GM12878 (cell line): ENCODE data around the gene GINS2.

ENCODE experiments used
- CHD4 ChIP-seq: fragments of 200-600 bp; sonication (generic); IDR thresholded peaks from 2 replicates; pipeline ENCODE4 v1.6.1; 2016; ENCODE audit warnings: mild to moderate bottlenecking
- EZH2 ChIP-seq: IDR thresholded peaks from 2 replicates; pipeline ENCODE4 v1.6.1; 2012; ENCODE audit warnings: low read depth, mild to moderate bottlenecking, control low read depth, inconsistent platforms, low read length, borderline replicate concordance; ENCODE audit not compliant: control insufficient read depth
- JUND ChIP-seq: IDR thresholded peaks from 2 replicates; pipeline ENCODE4 v1.6.1; 2012; ENCODE audit warnings: low read depth, mild to moderate bottlenecking, low read length, improper control_type of control experiment, moderate library complexity
- POLR2A ChIP-seq: IDR thresholded peaks from 2 replicates; pipeline ENCODE4 v1.6.1; 2011; ENCODE audit warnings: low read depth, mild to moderate bottlenecking, low read length
- POLR2AphosphoS5 ChIP-seq: IDR thresholded peaks from 2 replicates; pipeline ENCODE4 v1.6.1; 2011; ENCODE audit warnings: mild to moderate bottlenecking, low read length, inconsistent platforms
- SIN3A ChIP-seq: IDR thresholded peaks from 2 replicates; pipeline ENCODE4 v1.6.1; 2012; ENCODE audit warnings: low read depth, low read length, improper control_type of control experiment
- SP1 ChIP-seq: IDR thresholded peaks from one replicate; pipeline ENCODE4 v1.6.1; 2011; ENCODE audit warnings: low read depth, low read length
- SREBF1 ChIP-seq: IDR thresholded peaks from 2 replicates; pipeline ENCODE4 v1.6.1; 2012; ENCODE audit warnings: mild to moderate bottlenecking, low read length
- ZBTB33 ChIP-seq: fragments of 450-650 bp; IDR thresholded peaks from 2 replicates; pipeline ENCODE4 v1.6.1; 2017; ENCODE audit warnings: mild to moderate bottlenecking
- ZNF622 ChIP-seq: fragments of 450-650 bp; IDR thresholded peaks from 2 replicates; pipeline ENCODE4 v1.6.1; 2017; ENCODE audit warnings: mild to moderate bottlenecking, inconsistent platforms
- TF ChIP-seq, protein P1 (sequence below): IDR thresholded peaks from 2 replicates; pipeline ENCODE4 v1.6.1; 2011; ENCODE audit warnings: low read depth, mild to moderate bottlenecking, low read length, moderate library complexity, borderline replicate concordance; ENCODE audit errors: extremely low read depth
- TF ChIP-seq, protein P2 (sequence below), 3 experiments: IDR thresholded peaks in 2 of 3; conservative IDR thresholded peaks in 1 of 3; 2 replicates each; pipeline ENCODE4 v1.5.1; 2011; ENCODE audit warnings: low read depth in 3 of 3, low read length in 3 of 3, mild to moderate bottlenecking in 3 of 3, control low read depth in 2 of 3, moderate library complexity in 2 of 3, inconsistent platforms in 1 of 3, mixed read lengths in 1 of 3; ENCODE audit not compliant: control insufficient read depth in 2 of 3, insufficient read depth in 1 of 3; ENCODE audit errors: extremely low read depth in 1 of 3

GRCh38 chr16:85698459-85698891 is 9.7 kb upstream of the GINS2 start:
- TF ChIP-seq, protein P1, sequence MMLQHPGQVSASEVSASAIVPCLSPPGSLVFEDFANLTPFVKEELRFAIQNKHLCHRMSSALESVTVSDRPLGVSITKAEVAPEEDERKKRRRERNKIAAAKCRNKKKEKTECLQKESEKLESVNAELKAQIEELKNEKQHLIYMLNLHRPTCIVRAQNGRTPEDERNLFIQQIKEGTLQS, result no peak
- TF ChIP-seq, protein P2, sequence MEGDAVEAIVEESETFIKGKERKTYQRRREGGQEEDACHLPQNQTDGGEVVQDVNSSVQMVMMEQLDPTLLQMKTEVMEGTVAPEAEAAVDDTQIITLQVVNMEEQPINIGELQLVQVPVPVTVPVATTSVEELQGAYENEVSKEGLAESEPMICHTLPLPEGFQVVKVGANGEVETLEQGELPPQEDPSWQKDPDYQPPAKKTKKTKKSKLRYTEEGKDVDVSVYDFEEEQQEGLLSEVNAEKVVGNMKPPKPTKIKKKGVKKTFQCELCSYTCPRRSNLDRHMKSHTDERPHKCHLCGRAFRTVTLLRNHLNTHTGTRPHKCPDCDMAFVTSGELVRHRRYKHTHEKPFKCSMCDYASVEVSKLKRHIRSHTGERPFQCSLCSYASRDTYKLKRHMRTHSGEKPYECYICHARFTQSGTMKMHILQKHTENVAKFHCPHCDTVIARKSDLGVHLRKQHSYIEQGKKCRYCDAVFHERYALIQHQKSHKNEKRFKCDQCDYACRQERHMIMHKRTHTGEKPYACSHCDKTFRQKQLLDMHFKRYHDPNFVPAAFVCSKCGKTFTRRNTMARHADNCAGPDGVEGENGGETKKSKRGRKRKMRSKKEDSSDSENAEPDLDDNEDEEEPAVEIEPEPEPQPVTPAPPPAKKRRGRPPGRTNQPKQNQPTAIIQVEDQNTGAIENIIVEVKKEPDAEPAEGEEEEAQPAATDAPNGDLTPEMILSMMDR (IDR thresholded peaks at IDR 0.05 in 2 of 3, conservative IDR thresholded peaks at IDR 0.05 in 1 of 3; ENCODE audit: control insufficient read depth in 2 of 3, extremely low read depth in 1 of 3, insufficient read depth in 1 of 3, low read depth in 3 of 3, low read length in 3 of 3), result no peak
- TF ChIP-seq EZH2 (no peak), POLR2AphosphoS5 (no peak), POLR2A (no peak), SREBF1 (no peak), ZNF622 (no peak), ZBTB33 (no peak), SP1 (no peak), CHD4 (no peak), SIN3A (no peak), JUND (no peak)
